Embryonic facial prominence (tissue), 1 donor: ENCODE results near the gene CTNNA2.

ENCODE experiments used
- DNase-seq: peaks from one replicate; pipeline ENCODE4 v3.0.0-alpha.2; 2016; ENCODE audit errors: extremely low spot score

The CTNNA2 gene

GRCh38 chr2:80546766-80547165, 1033.9 kb downstream of the CTNNA2 start:
- no peak for DNase-seq

DNA sequence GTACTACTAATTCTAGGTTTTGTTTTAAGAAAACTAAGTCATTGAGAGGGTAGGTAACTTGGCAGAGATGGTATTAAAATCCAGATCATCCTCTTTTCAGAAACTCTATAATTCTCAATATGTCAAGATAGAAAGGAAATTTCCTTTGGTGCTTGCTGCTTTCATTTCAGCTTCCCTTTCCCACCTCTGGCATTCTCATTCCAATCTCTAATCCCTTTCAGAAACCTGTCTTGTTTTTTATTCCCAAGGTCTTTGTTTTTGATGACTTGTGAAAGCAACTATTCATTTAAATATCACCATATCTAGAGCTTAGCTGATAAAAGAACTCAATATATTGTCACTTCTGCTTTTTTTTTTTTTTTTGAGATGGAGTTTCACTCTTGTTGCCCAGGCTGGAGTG, 1034.5 kb downstream of the CTNNA2 start:
- DNase-seq, result no peak

DNA sequence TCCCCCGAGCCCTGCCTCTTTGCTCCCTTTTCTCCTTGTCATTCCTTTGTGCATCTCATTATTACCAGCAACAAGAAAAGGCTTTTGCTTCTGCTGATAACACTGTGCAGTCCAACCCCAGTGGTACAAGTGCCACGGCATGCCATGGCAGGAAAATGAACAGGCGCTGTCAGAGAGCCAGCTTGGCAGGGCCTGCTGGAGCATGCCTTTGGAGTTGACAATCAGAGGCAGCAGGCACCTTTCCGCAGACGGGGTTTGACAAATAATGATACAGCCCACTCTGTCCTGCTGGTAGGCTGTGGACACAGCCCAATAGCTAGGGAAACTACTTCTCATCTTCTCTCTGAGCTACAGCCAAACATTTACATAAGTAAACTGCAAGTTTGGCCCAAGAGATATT, 1035.6 kb downstream of the CTNNA2 start:
- no peak for DNase-seq

GRCh38 chr2:80549901-80550300, 1037.0 kb downstream of the CTNNA2 start:
- DNase-seq, result no peak

DNA sequence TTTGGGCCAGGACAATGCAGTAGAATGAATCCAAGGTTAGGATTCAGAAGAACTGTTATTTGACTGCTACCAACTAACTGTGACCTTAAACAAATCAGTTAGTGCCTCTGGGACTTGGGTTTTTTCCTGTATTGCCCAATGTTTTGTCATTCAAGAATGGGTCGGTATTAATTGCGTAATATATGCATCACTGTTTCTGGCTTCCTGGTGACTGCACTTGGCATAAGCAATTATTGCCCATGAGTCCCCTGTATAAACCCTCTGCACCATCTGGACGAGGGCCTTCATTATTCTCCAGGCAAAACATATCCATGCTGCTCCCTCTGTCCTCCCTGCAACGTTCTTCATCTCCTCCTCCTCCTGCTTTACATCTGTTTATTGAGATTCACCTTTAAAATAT, 1047.5 kb downstream of the CTNNA2 start:
- DNase-seq, result no peak

DNA sequence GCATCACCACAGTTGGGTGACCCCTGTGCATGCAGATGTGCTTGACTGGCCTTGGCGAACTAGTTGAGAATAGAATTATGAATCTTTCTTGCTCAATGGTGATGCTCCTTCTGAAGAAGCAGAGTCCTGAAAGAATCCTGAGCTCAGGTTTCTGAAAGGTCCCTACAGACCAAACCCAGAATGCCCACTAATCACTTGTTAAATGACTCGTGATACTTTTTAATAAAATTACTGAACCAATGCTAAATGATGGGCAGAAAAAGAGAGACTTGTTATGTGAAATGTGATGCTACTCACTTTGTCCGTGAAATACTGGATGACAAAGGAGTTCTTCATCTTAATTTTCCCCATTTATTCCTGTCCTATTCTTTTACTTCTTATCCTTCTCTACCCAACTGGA, 1055.2 kb downstream of the CTNNA2 start:
- no peak for DNase-seq

GRCh38 chr2:80573167-80573566, 1060.3 kb downstream of the CTNNA2 start:
- no peak for DNase-seq

GRCh38 chr2:80573950-80574349, 1061.1 kb downstream of the CTNNA2 start:
- DNase-seq, result no peak

DNA sequence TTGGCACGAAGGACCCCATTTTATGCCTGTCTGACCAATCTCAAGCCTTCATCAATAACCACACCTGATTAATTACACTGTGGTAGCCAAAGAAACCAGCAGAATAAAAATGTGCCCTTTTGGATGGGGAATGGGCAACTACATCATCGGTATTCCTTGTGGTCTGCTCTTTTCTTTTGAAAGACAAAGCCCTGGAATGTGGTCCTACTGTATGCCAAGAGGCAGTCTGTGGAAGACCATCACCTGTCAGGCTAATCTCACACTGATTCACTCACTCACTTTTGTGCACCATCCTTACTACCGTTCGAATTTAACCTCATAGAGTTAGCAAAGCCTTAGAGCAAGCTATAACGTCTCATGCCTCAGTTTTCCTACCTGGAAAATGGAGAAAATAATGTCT, 1066.9 kb downstream of the CTNNA2 start:
- DNase-seq, result no peak

GRCh38 chr2:80591233-80591632, 1078.4 kb downstream of the CTNNA2 start:
- DNase-seq, result no peak

- no peak for DNase-seq
Observed at GRCh38 chr2:80592106-80592505, 1079.3 kb downstream of the CTNNA2 start.

GRCh38 chr2:80610108-80610507, 1097.3 kb downstream of the CTNNA2 start:
- no peak for DNase-seq

DNA sequence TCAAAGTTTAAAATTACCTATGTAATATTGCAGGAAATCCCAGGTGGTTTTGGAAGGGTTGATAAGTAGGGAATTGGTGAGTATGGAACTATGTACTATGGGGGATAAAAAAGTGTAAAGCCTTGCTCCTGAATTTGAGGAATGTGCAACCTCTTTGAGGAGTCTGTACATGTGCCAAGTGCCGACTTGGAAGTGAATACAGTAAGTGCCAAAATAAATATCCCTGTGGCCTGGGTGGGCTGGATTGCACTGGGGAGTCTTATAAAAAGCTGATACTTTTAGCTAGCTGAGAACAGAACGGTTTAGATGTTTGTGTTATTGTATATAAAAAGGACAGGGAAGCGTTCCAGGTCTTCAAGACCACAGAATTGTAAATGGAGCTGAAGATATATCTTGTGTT, 1108.8 kb downstream of the CTNNA2 start:
- DNase-seq, result no peak

DNA sequence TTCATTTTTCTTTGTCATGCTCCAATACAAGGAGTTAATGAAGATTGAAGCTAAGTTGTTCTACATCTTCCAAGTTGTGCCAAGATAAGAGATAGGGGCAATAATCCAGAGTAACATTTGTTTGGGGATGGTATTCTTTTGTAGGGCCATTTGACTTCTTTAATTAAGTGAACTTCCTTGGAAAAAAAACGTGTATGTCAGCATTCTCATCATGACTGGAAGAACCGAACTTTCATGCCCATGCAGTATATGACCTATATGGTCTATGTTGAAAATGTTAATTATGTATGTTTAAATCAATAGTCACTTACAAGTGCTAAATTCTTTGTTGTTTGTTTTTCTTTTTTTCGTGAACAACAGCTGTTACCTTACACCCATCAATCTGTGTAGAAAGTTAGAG, 1111.2 kb downstream of the CTNNA2 start:
- no peak for DNase-seq

DNA sequence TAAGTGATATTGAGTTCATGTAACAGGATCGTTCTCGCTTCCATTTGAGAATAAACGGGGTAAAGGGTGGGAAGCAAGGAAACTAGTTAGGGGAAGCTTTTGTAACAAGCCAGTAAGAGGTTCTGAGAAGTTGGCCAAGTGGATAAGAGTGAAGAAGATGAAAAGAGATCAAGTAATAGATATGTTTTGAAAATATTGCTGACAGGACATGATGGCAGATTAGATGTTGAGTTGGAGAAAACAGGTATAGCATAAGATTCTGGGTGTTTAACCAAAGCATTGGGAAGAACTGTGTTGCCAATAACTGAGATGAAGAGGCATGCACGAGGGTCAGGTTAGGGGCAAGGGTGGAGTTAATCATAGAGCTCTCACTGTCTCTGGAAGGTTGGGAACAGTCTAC, 1121.7 kb downstream of the CTNNA2 start:
- DNase-seq, result no peak

DNA sequence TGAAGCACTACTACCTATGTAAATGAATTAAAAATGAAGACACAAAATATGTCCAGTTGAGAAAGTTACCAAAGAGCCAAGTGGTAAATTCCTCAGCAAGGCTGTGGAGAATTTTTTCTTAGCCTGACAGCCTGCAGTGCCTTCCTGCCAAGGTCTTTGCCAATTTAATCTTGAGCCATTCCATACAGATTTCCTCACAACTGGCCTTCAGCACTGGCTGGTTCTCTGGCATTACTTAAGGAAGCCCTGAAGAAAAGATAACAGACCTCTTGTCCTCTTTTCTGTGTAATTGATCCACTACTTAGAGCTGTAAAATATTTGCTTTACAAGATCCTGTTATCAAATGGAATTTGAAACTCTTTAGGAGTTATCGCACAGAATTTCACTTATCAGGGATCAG, 1125.9 kb downstream of the CTNNA2 start:
- no peak for DNase-seq

GRCh38 chr2:80642465-80642864, 1129.6 kb downstream of the CTNNA2 start:
- no peak for DNase-seq

DNA sequence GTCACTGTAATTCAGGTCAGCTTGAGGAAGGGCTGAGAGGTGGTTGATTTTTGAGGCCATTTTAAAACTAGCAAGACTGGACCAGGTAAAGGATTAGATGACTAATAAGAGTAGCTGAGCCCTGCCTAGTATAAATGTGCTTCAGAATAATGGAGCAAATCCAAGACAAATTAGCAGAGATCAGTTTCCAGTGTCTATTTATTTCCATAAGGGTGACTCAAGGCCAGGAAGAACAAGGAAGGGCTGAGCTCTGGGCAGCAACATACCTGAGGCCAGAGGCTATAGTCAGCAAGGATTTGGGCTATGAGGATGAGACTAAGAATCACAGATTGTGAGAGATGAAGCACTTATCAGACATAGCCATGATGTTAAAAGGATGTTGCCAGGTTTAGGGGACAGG, 1130.7 kb downstream of the CTNNA2 start:
- DNase-seq, result no peak

DNA sequence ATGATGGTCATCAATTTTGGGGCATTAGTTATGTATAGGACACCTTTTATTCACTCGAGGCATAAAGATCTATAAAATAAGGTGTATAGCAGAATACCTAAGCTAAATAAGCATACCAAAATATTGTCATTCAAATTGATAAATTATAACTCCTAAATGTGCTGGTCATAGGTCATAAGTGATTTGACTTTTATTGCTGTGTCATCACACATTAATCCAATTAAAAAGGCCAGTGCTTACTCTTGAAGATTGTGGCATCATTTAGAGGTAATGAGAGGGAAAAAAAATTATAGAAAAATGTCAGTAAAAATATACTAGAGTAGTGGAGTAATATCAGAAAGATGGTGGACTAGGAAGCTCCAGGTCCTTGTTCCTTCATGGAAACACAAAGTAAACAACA, 1138.6 kb downstream of the CTNNA2 start:
- DNase-seq, result no peak

DNA sequence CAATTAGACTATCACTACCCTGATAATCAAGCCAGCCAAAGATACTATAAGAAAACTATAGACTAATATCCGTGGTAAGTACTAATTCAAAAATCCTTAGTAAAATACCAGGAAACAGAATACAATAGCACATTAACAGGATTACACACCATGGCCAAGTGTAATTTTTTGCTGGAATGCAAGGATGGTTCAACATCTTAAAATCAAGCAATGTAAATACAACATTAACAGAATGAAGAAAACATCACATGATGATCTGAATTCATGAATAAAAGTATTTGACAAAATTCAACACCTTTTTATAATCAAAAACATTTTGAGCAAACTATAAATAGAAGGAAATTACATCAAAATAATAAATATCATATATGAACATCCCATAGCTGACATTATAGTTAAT, 1142.4 kb downstream of the CTNNA2 start:
- DNase-seq, result no peak

DNA sequence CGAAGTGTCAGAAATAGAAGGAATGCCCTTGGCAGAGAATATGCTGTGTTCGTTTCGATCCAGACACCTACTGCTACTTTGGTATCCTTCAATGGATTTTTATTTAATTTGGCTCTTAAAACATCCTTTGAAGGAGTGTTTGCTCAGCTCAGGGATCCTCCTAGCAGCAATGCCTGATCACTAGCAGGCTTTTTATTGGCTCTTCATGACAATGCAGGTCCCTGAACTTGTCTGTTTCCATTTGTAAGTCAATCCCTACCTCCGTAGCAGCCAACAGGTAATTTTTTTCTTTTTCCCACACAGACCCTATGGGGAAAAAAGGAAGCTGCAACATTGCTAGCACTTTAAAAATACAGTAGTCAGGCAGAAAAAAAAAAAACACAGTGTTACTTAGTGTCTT, 1157.9 kb downstream of the CTNNA2 start:
- no peak for DNase-seq

- no peak for DNase-seq
Observed at GRCh38 chr2:80687524-80687923, 1174.7 kb downstream of the CTNNA2 start.

GRCh38 chr2:80689106-80689505, 1176.3 kb downstream of the CTNNA2 start:
- no peak for DNase-seq
